ENCODE data around the gene CYTH2.

Gene CYTH2

DNA sequence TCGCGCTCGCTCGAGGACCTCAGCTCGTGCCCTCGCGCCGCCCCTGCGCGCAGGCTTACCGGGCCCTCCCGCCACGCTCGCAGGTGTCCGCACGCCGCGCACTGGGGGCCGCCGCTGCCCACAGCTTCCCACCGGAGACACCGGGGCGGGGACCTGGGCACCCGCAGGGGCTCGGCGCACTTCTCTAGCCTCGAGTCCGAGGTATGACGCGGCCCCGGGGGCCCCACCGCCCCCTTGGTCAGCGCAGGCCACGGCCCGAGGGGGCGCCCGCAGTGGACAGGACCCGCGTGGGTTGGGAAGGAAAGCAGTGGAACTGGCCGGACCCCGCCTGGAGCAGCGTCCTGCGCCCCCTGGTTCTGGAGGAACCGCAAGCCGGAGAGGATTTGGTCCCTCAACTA lies 25.4 kb upstream of the CYTH2 start:
- H3K4me2 ChIP-seq (ENCODE audit: low read length): no peak overlapping the region; the same call in 1 of the 2 replicates
- no peak for TF ChIP-seq EZH2phosphoT487 (IDR thresholded peaks at IDR 0.05; ENCODE audit: borderline replicate concordance, low read length)
- TF ChIP-seq, protein P1, sequence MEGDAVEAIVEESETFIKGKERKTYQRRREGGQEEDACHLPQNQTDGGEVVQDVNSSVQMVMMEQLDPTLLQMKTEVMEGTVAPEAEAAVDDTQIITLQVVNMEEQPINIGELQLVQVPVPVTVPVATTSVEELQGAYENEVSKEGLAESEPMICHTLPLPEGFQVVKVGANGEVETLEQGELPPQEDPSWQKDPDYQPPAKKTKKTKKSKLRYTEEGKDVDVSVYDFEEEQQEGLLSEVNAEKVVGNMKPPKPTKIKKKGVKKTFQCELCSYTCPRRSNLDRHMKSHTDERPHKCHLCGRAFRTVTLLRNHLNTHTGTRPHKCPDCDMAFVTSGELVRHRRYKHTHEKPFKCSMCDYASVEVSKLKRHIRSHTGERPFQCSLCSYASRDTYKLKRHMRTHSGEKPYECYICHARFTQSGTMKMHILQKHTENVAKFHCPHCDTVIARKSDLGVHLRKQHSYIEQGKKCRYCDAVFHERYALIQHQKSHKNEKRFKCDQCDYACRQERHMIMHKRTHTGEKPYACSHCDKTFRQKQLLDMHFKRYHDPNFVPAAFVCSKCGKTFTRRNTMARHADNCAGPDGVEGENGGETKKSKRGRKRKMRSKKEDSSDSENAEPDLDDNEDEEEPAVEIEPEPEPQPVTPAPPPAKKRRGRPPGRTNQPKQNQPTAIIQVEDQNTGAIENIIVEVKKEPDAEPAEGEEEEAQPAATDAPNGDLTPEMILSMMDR (IDR thresholded peaks at IDR 0.05; ENCODE audit: low read depth, low read length, poor library complexity, severe bottlenecking): no peak
- no peak overlapping the region for H3K4me3 ChIP-seq (ENCODE audit: low read length)

DNA sequence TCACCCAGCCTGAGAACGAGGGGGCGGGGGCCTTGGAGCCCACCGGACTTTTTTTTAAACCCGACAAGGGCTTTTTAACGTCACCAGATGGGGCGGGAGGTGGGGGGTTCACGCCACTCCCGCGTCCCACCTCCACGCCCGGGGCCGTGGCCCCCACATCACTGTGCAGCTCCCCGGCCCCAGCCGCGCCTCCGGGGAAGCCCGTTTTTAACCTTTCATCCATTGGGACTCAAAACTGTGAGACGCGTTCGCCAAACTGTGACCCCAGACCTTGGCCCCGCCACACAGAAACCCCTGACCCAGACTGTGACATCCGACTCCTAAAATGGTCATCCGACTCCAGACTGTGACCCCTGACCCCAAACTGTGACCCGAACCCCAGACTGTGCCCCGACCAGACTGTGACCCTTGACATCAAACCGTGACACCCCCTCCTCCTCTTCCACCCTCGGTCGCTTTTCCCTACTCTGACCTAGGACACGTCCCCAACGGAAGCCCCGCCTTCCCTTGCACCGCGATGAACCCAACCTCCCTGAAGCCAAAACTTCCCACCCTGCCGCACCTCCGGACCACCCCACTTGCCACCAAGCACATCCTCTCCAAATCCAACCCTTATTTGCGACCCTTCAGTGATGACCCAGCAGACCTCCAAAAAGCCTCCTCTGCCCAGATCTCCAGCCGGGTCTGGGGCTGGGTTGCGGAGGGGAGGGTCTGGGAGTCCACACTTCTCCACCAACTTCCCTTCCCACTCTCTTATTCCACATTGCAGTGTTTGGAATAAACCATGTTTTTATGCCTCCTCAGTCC lies 24.8 kb upstream of the CYTH2 start:
- Histone ChIP-seq H3K4me3 (ENCODE audit: low read length) (peak overlapping the region; percentile 78), H3K27ac (ENCODE audit: low read depth, low read length) (peak overlapping the region; percentile 85), H3K9me2 (replicated peaks; ENCODE audit: control insufficient read depth, low read length) (no peaks in the 10 kb centered on the region), H3K27me3 (ENCODE audit: control insufficient read depth, low read length) (no peaks in the 10 kb centered on the region), H4K20me1 (ENCODE audit: control insufficient read depth, insufficient read depth, low read depth, low read length) (peaks cover 9% of the 10 kb centered on the region; the same call in 1 of the 2 replicates), H3K9me3 (ENCODE audit: control insufficient read depth, insufficient read depth, low read length) (no peaks in the 10 kb centered on the region), H3K36me3 (ENCODE audit: control insufficient read depth, low read length) (peaks cover 27% of the 10 kb centered on the region), H3K79me2 (ENCODE audit: control insufficient read depth, low read length) (peaks cover 35% of the 10 kb centered on the region), H3K4me2 (ENCODE audit: low read length) (peak overlapping the region; percentile 86), H3F3A (ENCODE audit: control insufficient read depth, insufficient read depth) (peaks cover 5% of the 10 kb centered on the region; the same call in 1 of the 2 replicates), H3K4me1 (ENCODE audit: control insufficient read depth, low read length) (peaks cover 25% of the 10 kb centered on the region)
- no peak for TF ChIP-seq EZH2phosphoT487 (IDR thresholded peaks at IDR 0.05; ENCODE audit: borderline replicate concordance, low read length)
- TF ChIP-seq, protein P1 (IDR thresholded peaks at IDR 0.05; ENCODE audit: low read depth, low read length, poor library complexity, severe bottlenecking): no peak

More for the DNA sequence above, 25.4 kb upstream of the CYTH2 start:
- Histone ChIP-seq H4K20me1 (ENCODE audit: control insufficient read depth, insufficient read depth, low read depth, low read length) (peaks cover 9% of the 10 kb centered on the region; the same call in 1 of the 2 replicates), H3K4me1 (ENCODE audit: control insufficient read depth, low read length) (peaks cover 25% of the 10 kb centered on the region), H3K36me3 (ENCODE audit: control insufficient read depth, low read length) (peaks cover 22% of the 10 kb centered on the region), H3K9me3 (ENCODE audit: control insufficient read depth, insufficient read depth, low read length) (no peaks in the 10 kb centered on the region), H3K79me2 (ENCODE audit: control insufficient read depth, low read length) (peaks cover 33% of the 10 kb centered on the region), H3K27ac (ENCODE audit: low read depth, low read length) (no peak overlapping the region), H3K9me2 (replicated peaks; ENCODE audit: control insufficient read depth, low read length) (no peaks in the 10 kb centered on the region), H3F3A (ENCODE audit: control insufficient read depth, insufficient read depth) (peaks cover 5% of the 10 kb centered on the region; the same call in 1 of the 2 replicates), H3K27me3 (ENCODE audit: control insufficient read depth, low read length) (no peaks in the 10 kb centered on the region)

DNA sequence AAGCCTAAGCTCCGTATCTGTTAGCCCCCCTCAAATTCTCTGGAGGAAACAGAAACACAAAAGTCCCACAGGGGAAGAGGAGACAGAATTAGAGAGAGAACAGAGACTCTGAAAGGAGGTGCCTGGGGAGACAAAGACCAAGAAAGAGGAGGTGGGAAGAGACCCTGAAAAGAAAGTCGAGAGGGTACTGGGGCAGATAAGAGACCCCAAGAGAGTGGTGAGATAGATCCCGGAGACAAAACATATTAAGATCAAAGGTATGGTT lies 24.3 kb upstream of the CYTH2 start:
- Histone ChIP-seq H3K4me3 (ENCODE audit: low read length) (peak overlapping the region; percentile 78), H3K9me3 (ENCODE audit: control insufficient read depth, insufficient read depth, low read length) (no peaks in the 10 kb centered on the region), H3K36me3 (ENCODE audit: control insufficient read depth, low read length) (peaks cover 32% of the 10 kb centered on the region), H3F3A (ENCODE audit: control insufficient read depth, insufficient read depth) (peaks cover 5% of the 10 kb centered on the region; the same call in 1 of the 2 replicates), H3K4me1 (ENCODE audit: control insufficient read depth, low read length) (peaks cover 25% of the 10 kb centered on the region), H4K20me1 (ENCODE audit: control insufficient read depth, insufficient read depth, low read depth, low read length) (peaks cover 9% of the 10 kb centered on the region; the same call in 1 of the 2 replicates), H3K4me2 (ENCODE audit: low read length) (peak overlapping the region; percentile 86), H3K27me3 (ENCODE audit: control insufficient read depth, low read length) (no peaks in the 10 kb centered on the region), H3K27ac (ENCODE audit: low read depth, low read length) (peak overlapping the region; percentile 85), H3K79me2 (ENCODE audit: control insufficient read depth, low read length) (peaks cover 39% of the 10 kb centered on the region), H3K9me2 (replicated peaks; ENCODE audit: control insufficient read depth, low read length) (no peaks in the 10 kb centered on the region)
- TF ChIP-seq EZH2phosphoT487 (IDR thresholded peaks at IDR 0.05; ENCODE audit: borderline replicate concordance, low read length): no peak
- TF ChIP-seq, protein P1 (IDR thresholded peaks at IDR 0.05; ENCODE audit: low read depth, low read length, poor library complexity, severe bottlenecking): no peak

Data from DOHH2 (cell line).